RWPE1 (cell line): ENCODE data around the gene MYO9A.

Experiments used
- CTCF ChIA-PET: fragments of 350-600 bp; sonication (Branson Sonifier 250); formaldehyde crosslinking; extraction: SDS; loops from one replicate; lab custom pipeline; 2021; lab: Yijun Ruan, JAX
- POLR2A ChIA-PET: fragments of 400-600 bp; formaldehyde crosslinking; extraction: SDS; loops from one replicate; lab custom pipeline; 2020; ENCODE audit warnings: antibody characterized with exemption; ENCODE audit not compliant: low non-redundant PET; lab: Yijun Ruan, JAX
- DNase-seq: peaks from one replicate; pipeline ENCODE4 v3.0.0; 2012; ENCODE audit warnings: low spot score
- H3K27ac ChIP-seq: fragments of 450-650 bp; 2 replicates; pipeline ENCODE4 v1.5.1; 2017
- TF ChIP-seq, protein P1 (sequence below): fragments of 450-650 bp; conservative IDR thresholded peaks from 2 replicates; pipeline ENCODE4 v1.5.1; 2017; ENCODE audit warnings: low read depth, mild to moderate bottlenecking

The MYO9A gene

DNA sequence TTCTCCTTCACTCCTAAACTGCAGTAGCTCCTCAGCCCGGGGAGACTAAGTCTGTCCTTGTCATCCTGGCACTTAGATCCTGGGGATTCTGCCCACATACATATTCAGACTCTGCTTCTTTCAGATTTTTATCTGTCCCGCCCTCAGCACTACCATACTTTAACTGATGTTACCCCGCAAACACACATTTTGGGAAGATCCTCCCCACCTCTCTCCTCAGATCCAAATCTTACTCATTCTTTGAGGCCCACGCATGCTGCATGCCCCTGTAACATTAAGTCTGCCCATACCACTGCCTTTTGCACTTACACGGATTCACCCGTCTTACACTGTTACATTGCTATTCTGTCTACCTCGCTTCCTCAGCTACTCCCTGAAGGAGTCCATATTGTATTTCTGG lies 36.4 kb upstream of the MYO9A start:
- no peak for DNase-seq
- TF ChIP-seq, protein P1, sequence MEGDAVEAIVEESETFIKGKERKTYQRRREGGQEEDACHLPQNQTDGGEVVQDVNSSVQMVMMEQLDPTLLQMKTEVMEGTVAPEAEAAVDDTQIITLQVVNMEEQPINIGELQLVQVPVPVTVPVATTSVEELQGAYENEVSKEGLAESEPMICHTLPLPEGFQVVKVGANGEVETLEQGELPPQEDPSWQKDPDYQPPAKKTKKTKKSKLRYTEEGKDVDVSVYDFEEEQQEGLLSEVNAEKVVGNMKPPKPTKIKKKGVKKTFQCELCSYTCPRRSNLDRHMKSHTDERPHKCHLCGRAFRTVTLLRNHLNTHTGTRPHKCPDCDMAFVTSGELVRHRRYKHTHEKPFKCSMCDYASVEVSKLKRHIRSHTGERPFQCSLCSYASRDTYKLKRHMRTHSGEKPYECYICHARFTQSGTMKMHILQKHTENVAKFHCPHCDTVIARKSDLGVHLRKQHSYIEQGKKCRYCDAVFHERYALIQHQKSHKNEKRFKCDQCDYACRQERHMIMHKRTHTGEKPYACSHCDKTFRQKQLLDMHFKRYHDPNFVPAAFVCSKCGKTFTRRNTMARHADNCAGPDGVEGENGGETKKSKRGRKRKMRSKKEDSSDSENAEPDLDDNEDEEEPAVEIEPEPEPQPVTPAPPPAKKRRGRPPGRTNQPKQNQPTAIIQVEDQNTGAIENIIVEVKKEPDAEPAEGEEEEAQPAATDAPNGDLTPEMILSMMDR = no peak
- ChIA-PET CTCF (no interaction called here), POLR2A (no interaction called here)
- no peak overlapping the region for H3K27ac ChIP-seq

DNA sequence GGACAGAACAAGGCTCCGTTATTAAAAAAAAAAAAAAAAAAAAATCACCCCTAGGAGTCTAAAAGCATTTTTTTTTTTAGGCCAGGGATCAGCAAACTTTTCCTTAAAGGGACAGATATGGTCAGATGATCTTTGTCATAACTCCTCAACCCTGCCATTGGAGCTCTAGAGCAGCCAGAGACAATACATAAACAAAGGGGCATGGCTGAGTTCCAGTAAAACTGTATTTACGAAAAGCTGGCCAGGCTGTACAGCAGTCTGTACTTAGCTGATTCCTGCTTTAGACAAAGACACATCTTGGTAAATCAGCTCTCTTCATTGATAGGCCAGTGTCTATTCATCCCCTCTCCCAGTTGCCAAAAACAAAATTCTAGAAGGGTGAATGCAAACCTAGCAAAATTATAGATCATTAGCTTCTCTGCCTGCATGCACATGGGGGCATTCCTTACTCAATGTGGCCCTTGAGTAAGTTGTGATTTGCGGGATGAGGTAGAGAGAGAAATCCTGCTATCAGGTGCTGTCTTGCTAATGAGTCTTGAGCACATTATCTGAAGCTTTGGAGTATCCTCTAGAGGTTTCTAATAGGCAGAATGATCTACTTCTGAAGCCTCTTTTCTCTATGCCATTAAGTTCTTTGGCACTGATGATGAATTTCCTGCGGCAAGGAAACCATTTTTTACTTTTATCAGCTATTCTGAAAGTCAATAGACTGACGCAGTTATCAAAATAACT lies 35.5 kb upstream of the MYO9A start:
- CTCF ChIA-PET = interaction anchor here (0.7 kb wide), 1 partner anchor 35 kb away, joined by 3 read pairs; no protein-coding TSS in a partner anchor
- no peak overlapping the region for H3K27ac ChIP-seq
- no peak for DNase-seq
- POLR2A ChIA-PET = no interaction called here
- TF ChIP-seq, protein P1 = no peak

DNA sequence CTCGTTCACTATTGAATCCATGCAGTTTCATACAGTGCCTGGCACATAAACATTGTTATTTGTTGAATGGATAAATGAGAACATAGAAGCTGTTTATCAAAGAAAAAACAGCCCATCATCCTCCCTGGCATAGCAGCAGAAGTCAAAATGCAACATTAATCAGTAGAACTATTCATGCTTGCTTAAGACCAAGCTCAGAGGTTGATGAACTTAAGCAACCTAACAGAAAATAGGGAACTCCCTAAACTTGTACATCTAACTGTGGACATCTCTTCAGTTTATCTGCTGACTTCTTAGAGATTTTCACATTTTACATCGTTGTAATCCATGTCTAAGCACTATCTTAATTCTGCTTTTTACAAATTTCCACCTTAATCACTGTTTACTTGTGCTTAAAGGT lies 29.5 kb upstream of the MYO9A start:
- POLR2A ChIA-PET = no interaction called here
- TF ChIP-seq, protein P1 = no peak
- H3K27ac ChIP-seq = no peak overlapping the region
- CTCF ChIA-PET = no interaction called here
- no peak for DNase-seq

DNA sequence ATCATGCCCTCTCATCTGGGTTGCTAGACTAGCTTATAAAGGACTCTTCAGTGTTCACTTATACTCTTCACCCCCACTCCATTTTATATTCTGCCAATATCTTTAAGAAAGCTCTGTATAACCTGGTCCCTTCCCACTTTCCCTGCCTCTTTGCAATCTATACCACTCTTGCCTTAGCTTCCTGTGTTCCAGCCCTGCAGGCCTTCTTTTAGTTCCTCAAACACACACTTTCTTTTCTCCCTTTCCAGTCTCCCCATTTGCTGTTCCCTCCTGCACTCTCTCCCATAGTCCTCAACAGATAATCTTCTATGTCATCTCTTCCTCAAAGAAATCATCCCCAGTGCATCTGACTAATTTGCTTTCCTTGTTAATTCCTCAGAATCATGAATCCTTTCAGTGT lies 29.0 kb upstream of the MYO9A start:
- TF ChIP-seq, protein P1 = no peak
- CTCF ChIA-PET = no interaction called here
- H3K27ac ChIP-seq = no peak overlapping the region
- DNase-seq = no peak
- POLR2A ChIA-PET = no interaction called here

DNA sequence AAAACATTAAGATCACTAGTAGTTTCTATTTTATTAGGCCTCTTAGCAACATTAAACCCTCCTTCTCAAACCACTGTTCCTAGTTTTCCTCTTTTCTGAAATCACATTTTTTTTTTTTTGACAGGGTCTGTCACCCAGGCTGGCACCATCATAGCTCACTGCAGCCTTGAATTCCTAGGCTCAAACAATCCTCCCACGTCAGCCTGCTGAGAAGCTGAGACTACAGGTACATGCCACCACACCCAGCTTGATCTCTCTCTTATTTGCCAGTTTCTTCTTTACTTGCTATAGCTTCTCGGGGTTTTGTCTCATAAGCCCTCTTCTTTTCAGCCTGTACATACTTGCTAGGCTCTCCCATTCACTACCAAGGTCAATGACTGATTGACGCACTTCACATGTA lies 28.3 kb upstream of the MYO9A start:
- ChIA-PET POLR2A (no interaction called here), CTCF (interaction anchor here (0.7 kb wide), 1 partner anchor 210 kb away, joined by 3 read pairs; no protein-coding TSS in a partner anchor)
- TF ChIP-seq, protein P1 = no peak
- no peak overlapping the region for H3K27ac ChIP-seq
- DNase-seq = no peak

DNA sequence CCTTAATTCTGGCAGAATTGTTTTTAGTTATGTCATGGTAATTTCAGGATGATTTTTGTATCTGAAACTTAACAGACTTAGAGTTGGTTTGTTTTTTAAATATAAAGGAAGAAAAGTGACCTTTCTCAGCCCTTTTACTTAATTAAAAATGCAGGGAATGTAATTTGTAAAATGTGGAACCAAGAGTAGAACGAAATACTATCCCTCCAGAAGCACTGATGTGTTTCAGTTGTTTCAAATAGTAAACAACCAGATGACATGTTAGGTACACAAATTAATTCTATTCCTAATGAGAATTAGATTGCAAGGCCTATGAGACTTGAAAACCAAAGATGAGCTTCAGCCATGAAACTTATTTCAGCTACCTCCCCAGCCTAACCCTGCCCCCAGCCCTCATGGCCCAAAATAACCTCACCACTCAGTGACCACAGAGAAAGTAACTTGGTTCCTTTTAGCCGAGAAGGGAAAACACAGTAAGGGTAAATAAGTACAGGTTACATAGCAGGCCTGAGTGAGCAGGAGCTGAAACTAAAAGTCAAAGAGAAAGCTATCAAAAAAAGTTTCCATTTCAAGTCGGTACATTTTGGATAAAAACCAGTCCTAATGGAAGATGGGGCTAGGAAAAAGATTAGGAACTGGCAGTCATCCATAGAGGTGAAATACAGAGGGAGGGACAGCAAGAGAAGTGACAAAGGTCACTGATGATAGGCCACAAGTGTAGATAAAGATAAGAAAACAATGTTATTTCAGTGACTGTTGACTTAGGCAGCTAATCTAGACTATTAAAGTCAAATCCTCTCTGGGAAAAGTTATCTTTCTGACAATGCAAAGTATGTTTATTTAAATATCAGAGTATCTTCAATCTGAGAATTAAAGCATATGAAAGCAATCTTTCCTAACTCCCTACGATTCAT lies 23.5 kb upstream of the MYO9A start:
- TF ChIP-seq, protein P1 = no peak
- ChIA-PET POLR2A (no interaction called here), CTCF (no interaction called here)
- no peak overlapping the region for H3K27ac ChIP-seq
- DNase-seq = no peak
